Stimulated activated effector memory CD8-positive, alpha-beta T cell treated with anti-CD3 and anti-CD28 coated beads, Interleukin-12 subunit alpha, Interleukin-12 subunit beta, amount 100 ng/mL, for 72 hours (primary cell): ENCODE data around the gene TTN.
"Not testable (repeated sequence)": the region's sequence is repeated elsewhere in the genome, so short reads cannot be mapped to it uniquely, and the experiment has no call there.

Experiments used
- ATAC-seq: fragments of 150-1000 bp; cut with Tn5 transposase; 2 replicates; pipeline ENCODE4 v1.10.0; 2021
- DNase-seq, 2 donors: peaks; one replicate each; pipeline ENCODE4 v3.0.0; 2021 to 2022; ENCODE audit warnings: low spot score in 2 of 2
- H3K27ac Mint-ChIP-seq: one replicate; pipeline ENCODE4 v1.8.0; 2022; ENCODE audit warnings: mild to moderate bottlenecking, mixed read lengths
- H3K36me3 Mint-ChIP-seq: one replicate; pipeline ENCODE4 v1.8.0; 2022; ENCODE audit warnings: mild to moderate bottlenecking, mixed read lengths
- H3K4me1 Mint-ChIP-seq: one replicate; pipeline ENCODE4 v1.8.0; 2022; ENCODE audit warnings: mixed read lengths
- H3K4me3 Mint-ChIP-seq: one replicate; pipeline ENCODE4 v1.8.0; 2022; ENCODE audit warnings: mild to moderate bottlenecking, mixed read lengths
- H3K9me3 Mint-ChIP-seq: one replicate; pipeline ENCODE4 v1.8.0; 2022; ENCODE audit warnings: mixed read lengths

The TTN gene

DNA sequence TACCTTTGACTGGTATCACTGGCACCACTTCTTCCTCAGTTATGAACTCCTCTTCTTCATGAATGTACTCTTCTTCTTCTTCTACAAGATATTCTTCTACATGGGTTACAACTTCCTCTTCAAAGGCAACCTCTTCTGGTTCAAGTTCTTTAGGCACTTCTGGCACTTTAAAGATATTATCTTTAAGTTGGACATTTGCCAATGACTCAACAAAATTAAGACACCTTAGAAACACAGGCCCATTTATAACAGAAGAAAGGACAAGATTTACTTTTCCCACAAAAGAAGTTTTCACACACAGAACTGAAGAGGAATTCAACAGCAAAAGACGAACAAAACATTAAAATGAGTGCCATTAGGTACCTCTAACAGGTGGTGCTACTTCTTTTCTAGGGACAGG lies 127.3 kb downstream of the TTN start:
- ATAC-seq (no peak), DNase-seq (no peak)
- H3K36me3 Mint-ChIP-seq = no peaks in the 10 kb centered on the region
- H3K27ac Mint-ChIP-seq = no peak overlapping the region
- H3K4me1 Mint-ChIP-seq = no peaks in the 10 kb centered on the region
- peaks cover 3% of the 10 kb centered on the region for H3K9me3 Mint-ChIP-seq
- no peak overlapping the region for H3K4me3 Mint-ChIP-seq

DNA sequence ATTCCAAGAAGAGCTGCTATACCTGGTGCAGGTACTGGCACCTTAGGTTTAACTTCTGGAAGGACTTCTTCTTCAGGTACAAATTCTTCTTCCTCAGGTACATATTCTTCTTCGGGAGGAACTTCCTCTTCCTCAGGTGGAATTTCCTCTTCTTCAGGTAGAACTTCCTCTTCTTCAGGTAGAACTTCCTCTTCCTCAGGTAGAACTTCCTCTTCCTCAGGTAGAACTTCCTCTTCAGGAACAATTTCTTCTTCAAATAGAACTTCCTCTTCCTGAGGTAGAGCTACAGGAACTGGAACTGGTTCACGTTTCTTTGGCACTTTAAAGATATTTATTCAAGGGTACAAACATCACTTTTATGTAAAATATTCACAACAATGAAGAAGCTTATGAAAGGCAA lies 129.6 kb downstream of the TTN start:
- H3K4me1 Mint-ChIP-seq = no peaks in the 10 kb centered on the region
- ATAC-seq (no peak), DNase-seq (no peak)
- no peak overlapping the region for H3K4me3 Mint-ChIP-seq
- no peak overlapping the region for H3K27ac Mint-ChIP-seq
- H3K9me3 Mint-ChIP-seq = peaks cover 3% of the 10 kb centered on the region
- no peaks in the 10 kb centered on the region for H3K36me3 Mint-ChIP-seq

DNA sequence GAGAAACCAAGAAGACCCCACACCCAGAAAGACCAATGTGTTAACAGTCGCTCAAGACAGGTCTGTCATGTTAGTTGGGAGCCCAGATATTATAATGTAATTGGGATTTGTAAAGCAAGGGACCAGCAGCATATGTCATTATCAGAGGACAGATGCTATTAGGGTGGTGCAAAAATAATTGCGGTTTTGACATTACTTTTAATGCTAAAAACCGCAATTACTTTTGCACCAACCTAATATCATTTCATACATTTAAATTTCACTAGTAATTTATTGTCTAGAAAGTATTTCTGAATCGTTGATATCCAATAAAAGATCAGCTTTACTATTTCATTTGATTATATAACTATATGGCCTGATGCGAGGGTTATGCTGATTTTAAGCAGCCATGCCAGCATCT lies 131.2 kb downstream of the TTN start:
- H3K9me3 Mint-ChIP-seq = peaks cover 3% of the 10 kb centered on the region
- no peak for DNase-seq
- no peak overlapping the region for H3K4me3 Mint-ChIP-seq
- H3K27ac Mint-ChIP-seq = no peak overlapping the region
- H3K36me3 Mint-ChIP-seq = no peaks in the 10 kb centered on the region
- ATAC-seq = no peak
- H3K4me1 Mint-ChIP-seq = no peaks in the 10 kb centered on the region

DNA sequence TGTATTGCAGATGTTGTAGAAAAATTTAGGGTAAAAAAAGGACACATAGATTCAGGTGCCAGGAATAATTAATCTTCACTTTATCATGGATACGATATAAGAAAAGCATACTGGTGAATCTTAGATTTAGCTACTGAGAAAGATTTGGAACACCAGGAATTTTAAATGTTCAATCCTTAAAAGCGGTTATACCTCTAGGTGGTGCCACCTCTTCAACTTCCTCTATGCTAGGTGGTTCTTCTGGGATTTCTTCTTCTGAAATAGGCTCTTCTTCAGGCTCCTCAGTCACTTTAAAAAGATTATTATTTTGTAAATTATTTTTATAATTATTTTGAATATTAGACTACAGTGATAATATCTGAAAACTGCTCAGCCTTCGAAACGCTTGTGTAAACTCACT lies 133.1 kb downstream of the TTN start:
- no peak overlapping the region for H3K27ac Mint-ChIP-seq
- ATAC-seq (no peak), DNase-seq (no peak)
- H3K36me3 Mint-ChIP-seq = no peaks in the 10 kb centered on the region
- H3K4me1 Mint-ChIP-seq = no peaks in the 10 kb centered on the region
- H3K4me3 Mint-ChIP-seq = no peak overlapping the region
- H3K9me3 Mint-ChIP-seq = peaks cover 3% of the 10 kb centered on the region

DNA sequence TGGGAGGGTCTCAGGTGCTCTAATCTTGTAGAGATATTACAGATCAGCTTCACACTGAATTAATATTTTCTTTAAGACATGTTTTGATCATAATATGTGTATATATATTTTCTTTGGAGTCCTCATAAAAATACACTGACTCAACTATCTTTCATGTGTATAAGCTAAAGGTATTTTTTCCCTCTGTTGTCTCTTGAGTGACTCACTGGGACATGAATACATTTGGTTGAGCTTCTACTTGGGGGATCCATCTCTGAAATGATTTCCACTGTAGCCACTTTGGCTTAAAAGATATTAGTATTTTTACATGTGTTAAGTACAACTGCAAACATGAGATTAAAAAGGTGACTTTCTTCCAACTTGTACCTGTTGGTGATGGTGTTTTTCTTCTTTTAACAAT lies 140.8 kb downstream of the TTN start:
- Mint-ChIP-seq H3K27ac (no peak overlapping the region), H3K4me3 (no peak overlapping the region), H3K4me1 (no peaks in the 10 kb centered on the region), H3K9me3 (no peaks in the 10 kb centered on the region), H3K36me3 (no peaks in the 10 kb centered on the region)
- DNase-seq (no peak), ATAC-seq (no peak)

DNA sequence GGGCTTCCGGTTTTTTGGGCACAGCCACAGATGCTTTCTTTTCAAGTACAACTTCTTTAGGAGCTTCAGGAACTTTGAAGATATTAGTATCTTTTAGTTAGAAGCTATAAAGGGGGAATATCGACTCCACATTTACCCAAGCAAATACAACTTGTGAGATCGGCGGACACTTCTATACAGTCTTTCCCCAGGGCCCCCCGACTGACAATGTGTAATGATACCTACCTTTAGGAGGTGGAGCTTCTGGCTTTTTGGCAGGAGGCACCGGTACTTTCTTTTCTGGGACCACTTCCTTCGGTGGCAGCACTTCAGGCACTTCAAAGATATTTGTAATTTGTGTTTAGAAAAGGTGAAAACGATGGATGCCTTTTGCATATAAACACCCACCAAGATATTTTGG lies 148.7 kb downstream of the TTN start:
- H3K36me3 Mint-ChIP-seq, H3K4me3 Mint-ChIP-seq, DNase-seq, H3K4me1 Mint-ChIP-seq, H3K27ac Mint-ChIP-seq, ATAC-seq, H3K9me3 Mint-ChIP-seq: not testable (repeated sequence)

DNA sequence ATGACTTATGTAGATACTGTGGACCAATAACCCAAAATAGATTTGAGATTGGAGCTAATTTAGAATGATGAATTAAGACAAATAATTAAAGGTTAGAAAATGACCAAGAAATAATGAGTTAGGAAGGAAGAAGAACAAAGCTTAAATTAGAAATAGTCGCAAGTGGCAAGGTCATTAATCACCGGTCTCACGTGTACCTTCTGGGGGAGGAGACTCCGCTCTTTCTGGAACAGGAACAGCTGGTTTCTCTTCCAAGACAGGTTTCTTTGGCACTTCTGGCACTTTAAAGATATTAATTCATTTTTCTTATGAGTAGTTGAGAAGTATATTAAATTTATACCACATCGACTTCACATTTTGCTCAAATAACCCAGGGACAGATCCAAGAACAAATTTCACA lies 156.7 kb downstream of the TTN start:
- Mint-ChIP-seq H3K4me1 (no peaks in the 10 kb centered on the region), H3K4me3 (no peak overlapping the region), H3K27ac (no peak overlapping the region), H3K36me3 (no peaks in the 10 kb centered on the region), H3K9me3 (no peaks in the 10 kb centered on the region)
- DNase-seq = no peak
- ATAC-seq = no peak

DNA sequence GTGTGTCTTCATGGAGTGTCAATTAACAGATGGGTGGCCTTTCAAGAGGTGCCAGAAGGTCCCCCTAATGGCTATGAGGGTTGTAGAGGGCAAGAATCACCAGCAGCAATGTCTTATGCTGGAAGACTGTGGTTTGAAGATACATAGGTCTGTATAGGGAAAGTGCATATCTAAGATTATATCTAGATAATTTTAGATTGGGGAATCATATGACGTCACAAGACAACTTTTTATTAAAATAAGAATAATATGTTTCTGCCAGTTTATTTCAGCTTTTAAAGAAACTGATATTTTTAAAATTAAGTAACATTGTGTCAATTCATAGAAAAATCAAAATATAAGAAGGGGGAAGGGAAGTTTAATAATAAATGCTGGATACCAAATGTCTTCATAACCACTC lies 162.3 kb downstream of the TTN start:
- no peak overlapping the region for H3K4me3 Mint-ChIP-seq
- H3K9me3 Mint-ChIP-seq = no peaks in the 10 kb centered on the region
- DNase-seq (no peak), ATAC-seq (no peak)
- no peaks in the 10 kb centered on the region for H3K36me3 Mint-ChIP-seq
- H3K4me1 Mint-ChIP-seq = no peaks in the 10 kb centered on the region
- H3K27ac Mint-ChIP-seq = no peak overlapping the region

DNA sequence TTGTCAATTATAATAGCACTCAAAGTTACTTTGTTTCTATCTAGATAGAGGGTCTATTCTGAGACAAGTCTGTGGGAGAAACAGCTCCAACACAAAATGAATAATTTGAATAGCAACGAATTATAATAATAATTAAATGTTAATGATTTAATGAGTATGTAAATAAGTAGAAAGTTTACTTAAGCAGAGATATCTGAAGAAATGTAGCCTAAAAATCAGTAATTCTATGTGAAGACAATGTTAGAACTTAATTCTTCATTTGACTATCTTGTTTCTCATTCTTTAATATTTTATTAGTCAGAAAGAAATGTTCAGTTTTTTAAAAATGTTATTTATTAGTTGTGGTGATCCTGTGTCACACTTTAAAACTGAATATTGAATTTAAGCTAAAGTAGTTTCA lies 165.7 kb downstream of the TTN start:
- ATAC-seq (no peak), DNase-seq (no peak)
- Mint-ChIP-seq H3K9me3 (no peaks in the 10 kb centered on the region), H3K4me1 (no peaks in the 10 kb centered on the region), H3K4me3 (no peak overlapping the region), H3K36me3 (no peaks in the 10 kb centered on the region), H3K27ac (no peak overlapping the region)

DNA sequence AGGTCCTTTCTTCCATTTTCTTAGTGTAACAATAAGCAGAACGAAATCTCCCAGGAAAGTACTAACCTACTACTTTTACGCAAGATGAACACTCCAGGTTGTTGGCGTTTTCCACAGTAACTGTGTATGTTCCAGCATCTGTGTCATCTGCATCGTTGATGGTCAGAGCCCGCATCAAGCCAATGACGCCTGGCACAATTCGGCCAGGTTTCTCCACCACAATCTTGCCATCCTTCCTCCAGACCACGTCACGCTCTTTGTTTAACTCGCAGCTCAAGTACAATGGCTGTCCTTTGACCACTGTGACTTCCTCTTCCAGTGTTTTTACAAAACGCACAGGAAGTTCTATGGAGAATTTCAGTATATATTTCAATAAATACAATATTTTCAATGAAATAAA lies 171.3 kb downstream of the TTN start:
- Mint-ChIP-seq H3K4me3 (no peak overlapping the region), H3K4me1 (no peaks in the 10 kb centered on the region), H3K27ac (no peak overlapping the region), H3K36me3 (no peaks in the 10 kb centered on the region), H3K9me3 (no peaks in the 10 kb centered on the region)
- ATAC-seq (no peak), DNase-seq (no peak)

DNA sequence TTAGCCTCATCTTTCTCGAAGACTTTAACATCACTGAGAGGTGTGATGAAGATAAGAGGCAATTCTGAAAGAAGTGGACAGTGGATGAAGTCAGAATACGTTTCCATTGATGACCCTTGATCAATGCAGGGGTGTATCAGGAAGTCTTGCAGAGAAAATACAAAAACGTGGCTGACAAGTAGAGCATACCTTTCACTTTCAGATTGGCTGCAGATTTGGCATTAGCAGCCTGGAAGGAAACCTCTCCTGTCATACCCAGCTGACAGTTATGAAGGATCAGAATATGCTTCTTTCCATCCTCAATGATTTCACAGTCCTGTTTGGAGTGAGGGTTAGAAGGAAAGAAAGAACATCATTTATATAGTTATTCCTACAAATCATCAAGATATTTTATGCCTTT lies 174.5 kb downstream of the TTN start:
- no peaks in the 10 kb centered on the region for H3K9me3 Mint-ChIP-seq
- H3K4me1 Mint-ChIP-seq = no peaks in the 10 kb centered on the region
- no peak for ATAC-seq
- H3K27ac Mint-ChIP-seq = no peak overlapping the region
- no peak overlapping the region for H3K4me3 Mint-ChIP-seq
- no peaks in the 10 kb centered on the region for H3K36me3 Mint-ChIP-seq
- DNase-seq = no peak

DNA sequence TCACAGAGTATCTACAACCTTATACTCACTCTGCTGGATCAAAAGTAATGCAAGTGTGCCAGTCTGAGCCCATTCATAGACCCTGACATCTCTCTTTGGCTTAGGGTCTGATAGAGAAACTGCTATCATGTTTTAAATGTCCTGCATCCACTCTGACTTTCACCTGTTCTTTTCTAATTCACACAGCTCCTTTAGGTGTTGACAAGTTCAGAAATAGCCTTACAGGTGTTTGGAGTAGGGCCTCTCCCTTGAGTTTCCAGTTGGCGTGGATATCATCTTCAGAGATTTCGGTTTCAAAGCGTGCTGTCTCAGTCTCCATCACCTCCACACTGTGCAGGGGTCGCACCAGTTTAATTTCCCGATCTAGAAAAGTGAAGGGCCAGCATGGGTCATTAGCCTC lies 176.6 kb downstream of the TTN start:
- Mint-ChIP-seq H3K4me3 (no peak overlapping the region), H3K36me3 (no peaks in the 10 kb centered on the region)

DNA sequence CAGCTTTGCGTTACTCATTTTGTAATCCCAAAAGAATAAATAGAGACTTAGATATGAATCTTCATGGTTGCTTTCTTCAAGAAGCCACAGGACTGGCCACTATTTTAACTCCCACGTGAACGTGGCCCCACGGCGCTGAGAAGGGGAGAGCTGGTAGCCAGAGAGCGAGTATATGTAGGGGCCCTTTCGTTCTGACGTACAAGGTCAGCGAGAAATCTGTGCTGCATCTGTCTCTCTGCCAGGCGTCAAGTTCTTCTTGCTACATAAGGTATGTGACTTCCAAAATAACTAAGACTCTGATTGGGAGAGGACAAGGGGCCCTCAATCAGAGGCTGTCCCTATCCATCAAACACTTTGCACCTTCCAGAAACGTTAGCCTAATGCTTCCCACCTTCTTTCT lies 177.8 kb downstream of the TTN start:
- no peaks in the 10 kb centered on the region for H3K9me3 Mint-ChIP-seq
- H3K27ac Mint-ChIP-seq = no peak overlapping the region

More for the DNA sequence above, 176.6 kb downstream of the TTN start:
- Mint-ChIP-seq H3K27ac (no peak overlapping the region), H3K4me1 (no peaks in the 10 kb centered on the region), H3K9me3 (no peaks in the 10 kb centered on the region)
- ATAC-seq (no peak), DNase-seq (no peak)

DNA sequence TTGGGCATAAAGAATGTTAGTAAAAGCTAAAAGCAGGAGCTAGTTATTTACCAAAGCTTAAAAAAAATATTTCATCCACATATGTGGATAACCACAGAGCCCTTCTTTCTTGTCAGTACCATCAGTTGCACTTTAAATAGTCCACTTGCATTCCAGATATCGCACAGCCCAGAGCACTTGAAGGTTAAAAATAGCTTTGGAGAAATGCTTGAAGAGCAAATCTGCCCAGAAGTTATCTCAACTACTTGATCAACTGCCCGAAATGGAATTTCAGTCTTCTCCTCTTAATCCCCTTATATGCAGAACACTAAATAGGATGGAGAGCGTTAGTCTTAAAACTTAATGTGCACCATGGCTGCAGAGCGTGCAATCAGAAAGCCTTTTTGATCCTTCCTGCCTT lies 178.6 kb downstream of the TTN start:
- Mint-ChIP-seq H3K36me3 (no peaks in the 10 kb centered on the region), H3K27ac (no peak overlapping the region), H3K4me3 (no peak overlapping the region), H3K9me3 (no peaks in the 10 kb centered on the region), H3K4me1 (no peaks in the 10 kb centered on the region)
- DNase-seq (no peak), ATAC-seq (no peak)

More for the DNA sequence above, 177.8 kb downstream of the TTN start:
- Mint-ChIP-seq H3K4me3 (no peak overlapping the region), H3K36me3 (no peaks in the 10 kb centered on the region), H3K4me1 (no peaks in the 10 kb centered on the region)
- DNase-seq (no peak), ATAC-seq (no peak)

DNA sequence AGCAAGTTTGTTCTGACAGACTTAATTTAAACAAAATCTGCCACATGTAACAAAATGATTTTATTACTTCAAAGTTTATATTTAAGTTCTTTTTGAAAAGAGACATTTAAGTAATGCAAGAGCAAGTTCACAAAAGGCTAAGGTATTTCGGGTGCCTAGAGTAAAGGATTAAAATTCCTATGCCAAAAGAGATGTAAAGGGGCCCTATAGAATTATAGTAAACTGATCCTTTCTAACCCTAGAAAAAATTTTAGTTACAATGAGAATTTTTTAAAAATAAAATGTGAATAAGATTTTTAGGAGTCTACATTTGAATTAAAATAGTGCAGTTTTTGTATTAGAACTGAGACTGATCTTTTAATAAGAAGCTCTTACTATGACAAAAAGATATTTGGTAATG lies 179.8 kb downstream of the TTN start:
- no peak for DNase-seq
- H3K27ac Mint-ChIP-seq = no peak overlapping the region
- no peaks in the 10 kb centered on the region for H3K4me1 Mint-ChIP-seq
- no peaks in the 10 kb centered on the region for H3K9me3 Mint-ChIP-seq
- no peak for ATAC-seq
- no peak overlapping the region for H3K4me3 Mint-ChIP-seq
- H3K36me3 Mint-ChIP-seq = no peaks in the 10 kb centered on the region

DNA sequence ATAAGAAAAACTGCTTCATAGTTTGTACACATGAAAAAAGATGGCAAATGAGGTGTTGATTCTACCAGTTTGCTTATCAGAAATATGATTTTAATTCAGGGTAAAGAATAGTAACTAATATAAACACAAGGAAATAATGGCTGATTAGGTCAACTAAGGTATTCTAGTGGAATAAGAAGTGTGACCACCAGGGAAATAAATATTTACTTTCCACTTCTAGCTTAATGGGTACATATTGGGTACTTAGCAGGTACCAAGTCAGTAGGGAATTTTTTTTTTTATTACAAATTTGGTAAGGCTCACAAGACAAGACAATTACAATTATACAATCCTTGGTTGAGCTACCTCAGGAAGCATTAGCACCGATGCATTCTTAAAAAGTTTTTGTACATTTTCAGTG lies 191.3 kb downstream of the TTN start:
- Mint-ChIP-seq H3K4me1 (no peaks in the 10 kb centered on the region), H3K4me3 (no peak overlapping the region), H3K9me3 (no peaks in the 10 kb centered on the region), H3K36me3 (no peaks in the 10 kb centered on the region), H3K27ac (no peak overlapping the region)
- ATAC-seq (no peak), DNase-seq (no peak)

DNA sequence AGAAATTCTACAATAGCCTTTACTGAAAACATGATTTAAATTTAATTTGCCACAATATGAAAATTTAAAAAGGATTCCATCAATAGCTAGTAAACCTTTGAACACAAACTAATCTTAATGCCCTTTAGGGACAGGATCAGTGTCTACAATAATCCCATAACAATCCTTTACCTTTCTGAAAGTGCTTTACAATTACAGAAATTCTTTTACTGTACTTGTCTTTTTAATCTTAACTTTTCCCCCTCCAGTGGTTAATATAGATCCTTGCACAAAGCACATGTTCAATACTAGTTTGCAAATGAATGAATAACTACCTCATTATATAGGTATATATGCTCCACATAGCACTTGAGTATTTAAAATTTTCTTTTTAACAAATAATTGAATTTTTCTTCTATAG lies 204.3 kb downstream of the TTN start:
- DNase-seq (no peak), ATAC-seq (no peak)
- no peak overlapping the region for H3K4me3 Mint-ChIP-seq
- H3K9me3 Mint-ChIP-seq = no peaks in the 10 kb centered on the region
- H3K27ac Mint-ChIP-seq = no peak overlapping the region
- no peaks in the 10 kb centered on the region for H3K4me1 Mint-ChIP-seq
- peaks cover 10% of the 10 kb centered on the region for H3K36me3 Mint-ChIP-seq
